Testis (tissue), 5 donors: ENCODE measurements around the gene MRPL20. TPM values are rescaled to one million over a fixed set of nuclear protein-coding genes. Genes with fewer than 3 reads are reported as not detected.
"Not testable (repeated sequence)": the region's sequence is repeated elsewhere in the genome, so short reads cannot be mapped to it uniquely, and the experiment has no call there.

Experiments used
- DNase-seq: peaks from one replicate; pipeline ENCODE4 v3.0.0-alpha.2; 2019
- H3K27ac ChIP-seq, 2 donors: fragments of 200-600 bp; sonication (generic); one replicate each; pipeline ENCODE4 v1.5.1; 2019
- H3K27me3 ChIP-seq: fragments of 200-600 bp; sonication (generic); one replicate; pipeline ENCODE4 v1.5.1; 2019
- H3K36me3 ChIP-seq: fragments of 200-600 bp; sonication (generic); one replicate; pipeline ENCODE4 v1.5.1; 2017; ENCODE audit warnings: low read depth; ENCODE audit errors: missing control alignments
- H3K4me1 ChIP-seq: fragments of 200-600 bp; sonication (generic); one replicate; pipeline ENCODE4 v1.5.1; 2019
- H3K4me3 ChIP-seq, 2 donors: fragments of 200-600 bp; sonication (generic); one replicate each; pipeline ENCODE4 v1.5.1; 2017 to 2019
- H3K9me3 ChIP-seq: fragments of 200-600 bp; sonication (generic); one replicate; pipeline ENCODE4 v1.5.1; 2017
- CTCF ChIP-seq, 3 experiments: fragments of 450-650 bp in 2 of 3; fragments of 200-600 bp in 1 of 3; sonication (generic) in 1 of 3; IDR thresholded peaks; one replicate each; pipeline ENCODE4 v1.5.1; 2016 to 2019; ENCODE audit warnings: antibody characterized with exemption in 3 of 3, mild to moderate bottlenecking in 2 of 3, moderate library complexity in 1 of 3
- POLR2A ChIP-seq: fragments of 450-650 bp; IDR thresholded peaks from one replicate; pipeline ENCODE4 v1.6.1; 2017; ENCODE audit warnings: antibody characterized with exemption, mild to moderate bottlenecking, moderate library complexity
- WGBS, 2 donors: methylation state at CpG; one replicate each; pipeline ENCODE4 v1.1.5; 2018; 5-methylcytosine and 5-hydroxymethylcytosine counted together
- intact Hi-C: fragments of 100-400 bp; cut with DNase I; formaldehyde crosslinking; loops from one replicate; pipeline ENCODE4 v1.15.1; 2023; ENCODE audit warnings: low total_unique reads
- long read RNA-seq, 2 donors: transcript quantifications; one replicate each; lab custom pipeline, GENCODE V29; 2026
- polyA plus RNA-seq: library from polyadenylated mRNA; stranded (reverse); fragments of 350-450 nt; fragmentation: Illumina TruSeq; extraction: RNeasy Lipid Tissue Mini Kit (QIAGEN cat#74804); gene quantifications from one replicate; pipeline ENCODE4 v1.2.3, GENCODE V29; 2014; ENCODE audit warnings: low read depth, low replicate concordance; ENCODE audit not compliant: insufficient read depth
- total RNA-seq, 2 donors: library from RNA; depleted of rRNA; stranded (reverse); fragments of >200 nt; gene quantifications; one replicate each; pipeline ENCODE4 v1.2.3, GENCODE V29; 2016

MRPL20 gene
- total RNA-seq: 100 to 1,000 TPM; 104 to 123 TPM
- polyA plus RNA-seq: 110 TPM
- long read RNA-seq, donor 1, transcript MRPL20-201 (4 exons, 721 nt): major isoform, 76 of 81 reads
- long read RNA-seq, donor 1, partial matches to known transcripts: 5 of 81 reads
- long read RNA-seq, donor 1, other reads (novel, unspliced or antisense): 0 of 81 reads
- long read RNA-seq, donor 2, transcript MRPL20-201 (4 exons, 721 nt): major isoform, 47 of 52 reads
- long read RNA-seq, donor 2, partial matches to known transcripts: 5 of 52 reads
- long read RNA-seq, donor 2, other reads (novel, unspliced or antisense): 0 of 52 reads

DNA sequence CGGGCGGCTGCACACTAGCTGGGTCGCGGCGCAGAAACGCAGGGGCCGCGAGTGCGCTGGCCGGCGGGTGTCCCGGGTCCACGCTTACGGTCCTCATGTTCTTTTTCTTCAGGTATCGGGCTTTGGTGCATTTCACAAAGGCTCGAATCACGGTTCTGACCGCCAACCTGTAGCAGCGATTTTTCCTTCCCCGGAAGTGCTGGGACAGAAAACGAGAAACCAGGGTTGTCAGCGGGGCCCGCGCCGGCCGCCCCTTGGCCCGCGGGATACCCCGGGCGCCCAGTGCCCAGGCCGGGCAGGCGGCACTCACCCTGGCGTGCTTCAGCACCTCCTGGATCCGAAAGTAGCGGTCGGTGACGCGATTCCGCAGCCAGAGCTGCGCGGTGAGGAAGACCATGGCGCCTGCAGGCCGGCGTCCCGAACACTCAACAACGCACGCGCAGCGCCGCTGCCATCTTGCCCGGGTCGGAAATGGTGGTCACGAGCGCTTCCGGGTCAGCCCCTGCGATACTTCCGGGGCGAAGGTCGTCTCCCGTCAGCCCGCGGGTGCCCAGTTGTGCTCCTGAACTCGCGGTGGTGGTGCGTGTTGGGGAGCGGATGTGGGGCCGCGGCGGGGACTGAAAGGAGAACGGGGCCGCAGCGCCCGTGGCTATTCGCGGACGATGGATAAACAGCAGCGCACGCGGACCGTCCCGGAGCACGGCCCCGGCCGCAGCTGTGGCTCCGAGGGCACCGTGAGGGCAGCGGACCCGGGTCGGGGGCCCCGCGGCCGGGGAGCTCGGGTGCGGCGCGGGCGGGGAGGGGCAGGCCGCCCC, at the start of gene MRPL20:
MRPL20 (minus strand) TSS at position 473 of the 815 bp plus-strand sequence; CDS start at position 397, 76 bp downstream.
- peak; percentile 96 for DNase-seq
- intact Hi-C loops: no loop called here
- TF ChIP-seq CTCF (IDR thresholded peaks at IDR 0.05): no peak
- no peak for TF ChIP-seq POLR2A
- Histone ChIP-seq H3K36me3 (no peaks in the 10 kb centered on the region), H3K4me3 (peak within 1 kb of the TSS; percentile 95 to 98), H3K9me3 (no peaks in the 10 kb centered on the region), H3K4me1 (peaks cover 14% of the 10 kb centered on the region), H3K27ac (peak within 1 kb of the TSS; percentile 74 to 86), H3K27me3 (no peaks in the 10 kb centered on the region)
- 0 to 2% methylated on average over 28 to 97 of the region's 98 CpGs for WGBS, 2 donors

GRCh38 chr1:1456683-1457255, 49.7 kb upstream of the MRPL20 start:
- H3K4me3 ChIP-seq, H3K9me3 ChIP-seq, H3K36me3 ChIP-seq, intact Hi-C loops, H3K4me1 ChIP-seq, H3K27me3 ChIP-seq, H3K27ac ChIP-seq, DNase-seq: not testable (repeated sequence)
- 97 to 98% methylated on average over 6 to 16 of the region's 22 CpGs for WGBS, 2 donors

DNA sequence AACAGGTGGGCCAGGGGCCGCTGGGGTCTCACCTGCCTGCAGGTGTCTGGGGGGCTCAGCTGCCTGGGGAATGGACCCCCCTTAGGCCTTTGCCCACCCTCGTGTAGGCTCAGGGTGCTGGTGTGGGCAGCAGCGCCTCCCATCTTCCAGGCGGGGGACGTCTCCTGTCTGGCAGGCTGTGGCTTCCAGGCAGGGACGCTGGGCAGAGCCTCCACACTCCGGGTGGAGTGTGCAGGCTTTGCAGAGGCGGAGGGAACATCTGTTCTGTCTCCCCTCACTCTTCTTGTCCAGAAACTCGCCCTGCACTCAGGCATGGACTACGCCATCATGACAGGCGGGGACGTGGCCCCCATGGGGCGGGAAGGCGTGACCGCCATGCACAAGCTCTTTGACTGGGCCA, 48.8 kb upstream of the MRPL20 start:
- intact Hi-C loops, H3K27ac ChIP-seq, H3K27me3 ChIP-seq, H3K9me3 ChIP-seq, H3K4me1 ChIP-seq, H3K4me3 ChIP-seq, DNase-seq, H3K36me3 ChIP-seq: not testable (repeated sequence)
- 100% methylated on average over 1 of the region's 15 CpGs; no CpG with 5 or more reads in 1 of the 2 donors for WGBS, 2 donors

DNA sequence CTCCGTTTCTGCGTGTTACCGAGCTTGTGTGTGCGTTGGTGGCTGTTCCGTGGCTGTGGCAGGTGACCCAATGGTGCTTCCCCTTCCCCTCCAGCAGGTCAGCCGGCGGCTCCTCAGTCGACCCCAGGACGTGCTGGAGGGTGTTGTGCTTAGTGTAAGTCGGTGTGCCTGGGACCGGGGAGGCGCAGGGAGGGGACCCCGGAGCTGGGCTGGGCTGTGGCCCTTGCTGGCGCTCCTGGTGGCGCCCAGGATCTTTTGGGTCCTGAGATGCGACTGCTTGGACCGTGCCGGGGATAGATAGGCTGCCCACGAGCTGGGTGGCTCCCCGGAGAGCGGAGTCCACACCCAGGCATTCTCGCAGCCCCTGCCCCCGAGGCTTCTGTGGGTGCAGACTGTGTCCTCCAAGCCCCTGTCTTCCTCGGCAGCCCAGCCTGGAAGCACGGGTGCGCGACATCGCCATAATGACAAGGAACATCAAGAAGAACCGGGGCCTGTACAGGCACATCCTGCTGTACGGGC, 48.3 kb upstream of the MRPL20 start:
- no peak for TF ChIP-seq CTCF (IDR thresholded peaks at IDR 0.05)
- TF ChIP-seq POLR2A: no peak

GRCh38 chr1:1454286-1455056, 47.4 kb upstream of the MRPL20 start:
- H3K4me3 ChIP-seq, H3K27ac ChIP-seq, DNase-seq, H3K36me3 ChIP-seq, H3K9me3 ChIP-seq, intact Hi-C loops, H3K27me3 ChIP-seq, H3K4me1 ChIP-seq: not testable (repeated sequence)
- 89 to 92% methylated on average over 16 to 22 of the region's 41 CpGs for WGBS, 2 donors

More for the DNA sequence above, 48.3 kb upstream of the MRPL20 start:
- Histone ChIP-seq H3K27me3 (no peaks in the 10 kb centered on the region), H3K4me3 (no peak overlapping the region), H3K4me1 (no peaks in the 10 kb centered on the region), H3K27ac (no peak overlapping the region), H3K9me3 (no peaks in the 10 kb centered on the region), H3K36me3 (no peaks in the 10 kb centered on the region)
- intact Hi-C loops: no loop called here
- no peak for DNase-seq
- 90% methylated on average over 10 to 24 of the region's 30 CpGs for WGBS, 2 donors
